ENCODE results near the gene CDK4.

GRCh38 chr12:57765698-57766463, 13.8 kb upstream of the CDK4 start:
- TF ChIP-seq CTCF (optimal IDR thresholded peaks at IDR 0.05 in 1 of 3, IDR thresholded peaks at IDR 0.05 in 1 of 3, conservative IDR thresholded peaks at IDR 0.05 in 1 of 3; ENCODE audit: extremely low read depth in 1 of 3, insufficient read depth in 2 of 3, low read length in 3 of 3) (peak in 1 of 3 experiments; percentile 0), EZH2 (IDR thresholded peaks at IDR 0.05; ENCODE audit: low read length) (no peak)
